ENCODE data around the gene GNB1L.

- TF ChIP-seq CTCF (IDR thresholded peaks at IDR 0.05) (no peak), POLR2A (IDR thresholded peaks at IDR 0.05) (no peak), EP300 (IDR thresholded peaks at IDR 0.05) (no peak), POLR2AphosphoS5 (IDR thresholded peaks at IDR 0.05) (no peak)
Measured at GRCh38 chr22:19857382-19857781, 2.7 kb upstream of the GNB1L start.

Measured in gastroesophageal sphincter (tissue), 3 donors.